CD4-positive, alpha-beta memory T cell (primary cell): ENCODE measurements around the gene TNFRSF14. TPM values are rescaled to one million over a fixed set of nuclear protein-coding genes. Genes with fewer than 3 reads are reported as not detected.

Experiments used
- CTCF ChIA-PET: fragments of 350-600 bp; sonication (Branson Sonifier 250); formaldehyde crosslinking; loops from one replicate; lab custom pipeline; 2021; ENCODE audit warnings: inconsistent platforms; ENCODE audit not compliant: partially characterized antibody; lab: Charles Lee
- POLR2A ChIA-PET: fragments of 350-600 bp; sonication (Branson Sonifier 250); formaldehyde crosslinking; loops from one replicate; lab custom pipeline; 2021; ENCODE audit not compliant: partially characterized antibody; lab: Charles Lee
- DNase-seq, 5 donors: peaks; one replicate each; pipeline versions ENCODE4 v3.0.0 to v3.0.0-alpha.2; 2020 to 2022; ENCODE audit warnings: mixed read lengths in 1 of 5
- H3K27ac ChIP-seq: one replicate; pipeline ENCODE4 v1.7.0; 2013; ENCODE audit warnings: low read depth, low read length
- H3K27me3 ChIP-seq: 2 replicates; pipeline ENCODE4 v1.7.0; 2013; ENCODE audit warnings: mild to moderate bottlenecking, low read length, moderate library complexity; ENCODE audit not compliant: insufficient read depth
- H3K36me3 ChIP-seq: 2 replicates; pipeline ENCODE4 v1.7.0; 2013; ENCODE audit warnings: mild to moderate bottlenecking, low read length, moderate library complexity; ENCODE audit not compliant: insufficient read depth
- H3K4me1 ChIP-seq: 2 replicates; pipeline ENCODE4 v1.7.0; 2013; ENCODE audit warnings: mild to moderate bottlenecking, low read length, moderate library complexity; ENCODE audit not compliant: insufficient read depth
- H3K4me3 ChIP-seq, 2 donors: one replicate each; pipeline ENCODE4 v1.7.0; 2013; ENCODE audit warnings: low read length in 2 of 2, mild to moderate bottlenecking in 1 of 2
- H3K9me3 ChIP-seq, 2 donors: one replicate each; pipeline ENCODE4 v1.7.0; 2013; ENCODE audit warnings: low read length in 2 of 2, control low read depth in 1 of 2; ENCODE audit not compliant: control insufficient read depth in 1 of 2
- H3K27ac Mint-ChIP-seq, 7 donors: one replicate each; pipeline ENCODE4 v1.8.0; 2020 to 2021; ENCODE audit warnings: mixed read lengths in 7 of 7, mild to moderate bottlenecking in 6 of 7, inconsistent platforms in 3 of 7, moderate library complexity in 3 of 7
- H3K27me3 Mint-ChIP-seq, 2 donors: one replicate each; pipeline ENCODE4 v1.8.0; 2020 to 2021; ENCODE audit warnings: mixed read lengths in 2 of 2
- H3K36me3 Mint-ChIP-seq, 2 donors: one replicate each; pipeline ENCODE4 v1.8.0; 2020 to 2021; ENCODE audit warnings: mixed read lengths in 2 of 2, inconsistent platforms in 1 of 2, mild to moderate bottlenecking in 1 of 2
- H3K4me1 Mint-ChIP-seq, 4 donors: one replicate each; pipeline ENCODE4 v1.8.0; 2020 to 2021; ENCODE audit warnings: mixed read lengths in 4 of 4, mild to moderate bottlenecking in 1 of 4
- H3K4me3 Mint-ChIP-seq, 8 donors: one replicate each; pipeline ENCODE4 v1.8.0; 2020 to 2021; ENCODE audit warnings: mixed read lengths in 8 of 8, mild to moderate bottlenecking in 7 of 8, moderate library complexity in 6 of 8, inconsistent platforms in 3 of 8
- H3K9me3 Mint-ChIP-seq, 8 donors: one replicate each; pipeline ENCODE4 v1.8.0; 2020 to 2021; ENCODE audit warnings: mixed read lengths in 8 of 8, mild to moderate bottlenecking in 5 of 8, inconsistent platforms in 3 of 8, moderate library complexity in 1 of 8
- intact Hi-C: fragments of 100-400 bp; cut with micrococcal nuclease; formaldehyde crosslinking; loops from one replicate; pipeline ENCODE4 v1.15.1; 2023
- polyA plus RNA-seq, 2 donors: library from polyadenylated mRNA; unstranded; fragments of 300-500 nt; fragmentation: Illumina TruSeq; gene quantifications; one replicate each; pipeline ENCODE4 v1.2.3, GENCODE V29; 2021
- total RNA-seq, 2 experiments: library from RNA; stranded (reverse); gene quantifications; one replicate each; pipeline ENCODE4 v1.2.3, GENCODE V29; 2021

The TNFRSF14 gene
- total and polyA plus RNA-seq, 4 experiments from 2014 or later: 59.6 to 173 (median 118) TPM

GRCh38 chr1:2526824-2527555 is 29.2 kb upstream of the TNFRSF14 start:
- Histone ChIP-seq H3K9me3 (no peaks in the 10 kb centered on the region), H3K4me3 (peak overlapping the region in 1 of 2 donors; percentile 34), H3K27me3 (peaks cover 17% of the 10 kb centered on the region), H3K4me1 (peaks cover 64% of the 10 kb centered on the region), H3K36me3 (peaks cover 7% of the 10 kb centered on the region), H3K27ac (no peak overlapping the region)
- POLR2A ChIA-PET: interaction anchor here (0.6 to 13.2 kb wide), 17 partner anchors 12 to 332 kb away, joined by 3 to 367 read pairs (median 6); partner anchors contain the start of genes FAAP20, MORN1, PEX10 and PRXL2B
- intact Hi-C loops: loop anchor here (1.0 to 5.0 kb wide), 6 partner anchors 20 to 330 kb away; partner anchors contain the start of genes MORN1, PEX10, PRXL2B and RER1
- CTCF ChIA-PET: interaction anchor here (1.0 to 4.2 kb wide), 6 partner anchors 12 to 114 kb away, joined by 3 to 40 read pairs (median 8); partner anchors contain the start of genes PEX10 and PRXL2B
- Mint-ChIP-seq H3K27me3 (peaks cover 7 to 11% of the 10 kb centered on the region in 2 donors), H3K27ac (peak overlapping the region in 4 of 7 donors; percentile 77 to 96 (median 88)), H3K9me3 (no peaks in the 10 kb centered on the region), H3K4me1 (peaks cover 26 to 60% (median 46%) of the 10 kb centered on the region in 4 donors), H3K36me3 (peaks cover 5 to 14% of the 10 kb centered on the region in 2 donors), H3K4me3 (peak overlapping the region; percentile 2 to 89 (median 59))
- peak in 1 of 5 donors; percentile 68 for DNase-seq

GRCh38 chr1:2527556-2527860 is 28.7 kb upstream of the TNFRSF14 start:
- peaks cover 2% of the 10 kb centered on the region for H3K36me3 ChIP-seq
- H3K27me3 ChIP-seq: peaks cover 17% of the 10 kb centered on the region
- H3K36me3 Mint-ChIP-seq: peaks cover 2 to 11% of the 10 kb centered on the region in 2 donors
- H3K27ac Mint-ChIP-seq: no peak overlapping the region
- H3K27me3 Mint-ChIP-seq: peaks cover 7 to 11% of the 10 kb centered on the region in 2 donors
- H3K9me3 ChIP-seq: no peaks in the 10 kb centered on the region
- H3K4me1 Mint-ChIP-seq: peaks cover 24 to 58% (median 44%) of the 10 kb centered on the region in 4 donors
- intact Hi-C loops: loop anchor here (5.0 kb wide), 1 partner anchor 330 kb away; no protein-coding TSS in a partner anchor
- ChIA-PET CTCF (interaction anchor here (1.7 kb wide), 1 partner anchor 112 kb away, joined by 9 read pairs; no protein-coding TSS in a partner anchor), POLR2A (interaction anchor here (4.2 to 13.2 kb wide), 3 partner anchors 17 to 58 kb away, joined by 33 to 367 read pairs (median 79); partner anchors contain the start of genes PRXL2B and TNFRSF14)
- H3K4me1 ChIP-seq: peaks cover 60% of the 10 kb centered on the region
- no peaks in the 10 kb centered on the region for H3K9me3 Mint-ChIP-seq
- no peak for DNase-seq
- no peak overlapping the region for H3K27ac ChIP-seq
- H3K4me3 Mint-ChIP-seq: peak overlapping the region in 4 of 8 donors; percentile 36 to 89 (median 72)
- no peak overlapping the region for H3K4me3 ChIP-seq

GRCh38 chr1:2528016-2528415 is 28.2 kb upstream of the TNFRSF14 start:
- Mint-ChIP-seq H3K4me1 (peaks cover 19 to 53% (median 39%) of the 10 kb centered on the region in 4 donors), H3K9me3 (no peaks in the 10 kb centered on the region), H3K27me3 (peaks cover 7 to 11% of the 10 kb centered on the region in 2 donors), H3K27ac (no peak overlapping the region), H3K4me3 (no peak overlapping the region), H3K36me3 (peaks cover 0 to 8% of the 10 kb centered on the region in 2 donors)
- Histone ChIP-seq H3K4me1 (peaks cover 55% of the 10 kb centered on the region), H3K4me3 (no peak overlapping the region), H3K27me3 (peaks cover 17% of the 10 kb centered on the region), H3K27ac (no peak overlapping the region), H3K36me3 (no peaks in the 10 kb centered on the region), H3K9me3 (no peaks in the 10 kb centered on the region)
- ChIA-PET POLR2A (interaction anchor here (1.2 to 13.2 kb wide), 3 partner anchors 17 to 57 kb away, joined by 6 to 367 read pairs (median 79); partner anchors contain the start of genes PRXL2B and TNFRSF14), CTCF (no interaction called here)
- intact Hi-C loops: loop anchor here (5.0 kb wide), 1 partner anchor 331 kb away; no protein-coding TSS in a partner anchor
- DNase-seq: no peak

- intact Hi-C loops: loop anchor here (5.0 kb wide), 1 partner anchor 331 kb away; no protein-coding TSS in a partner anchor
- H3K27ac Mint-ChIP-seq: peak overlapping the region in 2 of 7 donors; percentile 62 to 81
- DNase-seq: no peak
- H3K27me3 Mint-ChIP-seq: peaks cover 9 to 15% of the 10 kb centered on the region in 2 donors
- POLR2A ChIA-PET: interaction anchor here (1.2 to 13.2 kb wide), 4 partner anchors 9 to 112 kb away, joined by 3 to 367 read pairs (median 6); partner anchors contain the start of gene TNFRSF14
- no peaks in the 10 kb centered on the region for H3K36me3 ChIP-seq
- CTCF ChIA-PET: interaction anchor here (1.5 kb wide), 1 partner anchor 20 kb away, joined by 5 read pairs; no protein-coding TSS in a partner anchor
- no peak overlapping the region for H3K4me3 ChIP-seq
- H3K36me3 Mint-ChIP-seq: peaks cover 0 to 8% of the 10 kb centered on the region in 2 donors
- peaks cover 50% of the 10 kb centered on the region for H3K4me1 ChIP-seq
- no peaks in the 10 kb centered on the region for H3K9me3 ChIP-seq
- peak overlapping the region in 4 of 8 donors; percentile 59 to 83 (median 76) for H3K4me3 Mint-ChIP-seq
- H3K27me3 ChIP-seq: peaks cover 17% of the 10 kb centered on the region
- peaks cover 16 to 47% (median 33%) of the 10 kb centered on the region in 4 donors for H3K4me1 Mint-ChIP-seq
- H3K9me3 Mint-ChIP-seq: no peaks in the 10 kb centered on the region
- no peak overlapping the region for H3K27ac ChIP-seq
Measured at GRCh38 chr1:2528611-2528965, 27.6 kb upstream of the TNFRSF14 start.

- H3K27me3 Mint-ChIP-seq: peaks cover 10 to 18% of the 10 kb centered on the region in 2 donors
- Histone ChIP-seq H3K4me1 (peaks cover 44% of the 10 kb centered on the region), H3K36me3 (no peaks in the 10 kb centered on the region), H3K4me3 (no peak overlapping the region), H3K9me3 (no peaks in the 10 kb centered on the region), H3K27me3 (peaks cover 17% of the 10 kb centered on the region), H3K27ac (no peak overlapping the region)
- intact Hi-C loops: loop anchor here (5.0 kb wide), 1 partner anchor 332 kb away; no protein-coding TSS in a partner anchor
- peak in 3 of 5 donors; percentile 30 to 67 (median 30) for DNase-seq
- peak overlapping the region; percentile 61 to 83 (median 76) for H3K4me3 Mint-ChIP-seq
- ChIA-PET POLR2A (interaction anchor here (1.1 to 13.2 kb wide), 6 partner anchors 10 to 116 kb away, joined by 3 to 367 read pairs (median 5); partner anchors contain the start of gene TNFRSF14), CTCF (interaction anchor here (1.5 kb wide), 1 partner anchor 19 kb away, joined by 5 read pairs; no protein-coding TSS in a partner anchor)
- H3K36me3 Mint-ChIP-seq: peaks cover 0 to 6% of the 10 kb centered on the region in 2 donors
- no peaks in the 10 kb centered on the region for H3K9me3 Mint-ChIP-seq
- H3K4me1 Mint-ChIP-seq: peaks cover 12 to 42% (median 28%) of the 10 kb centered on the region in 4 donors
- H3K27ac Mint-ChIP-seq: peak overlapping the region in 5 of 7 donors; percentile 23 to 81 (median 36)
Measured at GRCh38 chr1:2528966-2529783, 27.0 kb upstream of the TNFRSF14 start.

- no peaks in the 10 kb centered on the region for H3K9me3 Mint-ChIP-seq
- peaks cover 17% of the 10 kb centered on the region for H3K27me3 ChIP-seq
- H3K4me1 ChIP-seq: peaks cover 36% of the 10 kb centered on the region
- peak within 1 kb of the TSS; percentile 61 to 83 (median 76) for H3K4me3 Mint-ChIP-seq
- no peaks in the 10 kb centered on the region for H3K9me3 ChIP-seq
- H3K4me1 Mint-ChIP-seq: peaks cover 6 to 34% (median 20%) of the 10 kb centered on the region in 4 donors
- ChIA-PET POLR2A (interaction anchor here (0.5 to 13.2 kb wide), 7 partner anchors 10 to 117 kb away, joined by 3 to 367 read pairs (median 4); partner anchors contain the start of gene TNFRSF14), CTCF (interaction anchor here (1.4 to 1.5 kb wide), 2 partner anchors 17 to 18 kb away, joined by 5 read pairs; no protein-coding TSS in a partner anchor)
- intact Hi-C loops: loop anchor here (5.0 kb wide), 1 partner anchor 333 kb away; no protein-coding TSS in a partner anchor
- peaks cover 11 to 18% of the 10 kb centered on the region in 2 donors for H3K27me3 Mint-ChIP-seq
- H3K27ac ChIP-seq: no peak within 1 kb of the TSS
- H3K36me3 Mint-ChIP-seq: peaks cover 0 to 2% of the 10 kb centered on the region in 2 donors
- H3K27ac Mint-ChIP-seq: peak within 1 kb of the TSS in 4 of 7 donors; percentile 29 to 81 (median 52)
- DNase-seq: peak in 2 of 5 donors; percentile 27 to 28
- H3K4me3 ChIP-seq: no peak within 1 kb of the TSS
- no peaks in the 10 kb centered on the region for H3K36me3 ChIP-seq
Measured at GRCh38 chr1:2529784-2530512, 26.2 kb upstream of the TNFRSF14 start, which contains the start of gene HES5. Gene HES5 (minus strand): TSS chr1:2530263. CDS start chr1:2530164, 99 bp downstream.
